SK-N-SH (cell line): ENCODE results near the gene RBM38. TPM values are rescaled to one million over a fixed set of nuclear protein-coding genes. Genes with fewer than 3 reads are reported as not detected.

Experiments
- CTCF ChIA-PET: fragments of 300-600, 350-600 bp; formaldehyde crosslinking; extraction: SDS; loops from one replicate; lab custom pipeline; 2021; lab: Yijun Ruan, JAX
- POLR2A ChIA-PET: fragments of 350-600 bp; sonication (Branson Sonifier 250); formaldehyde crosslinking; extraction: SDS; loops from one replicate; lab custom pipeline; 2020; ENCODE audit warnings: antibody characterized with exemption, inconsistent platforms; lab: Yijun Ruan, JAX
- DNase-seq: peaks from one replicate; pipeline ENCODE4 v3.0.0; 2012
- H2AFZ ChIP-seq: fragments of 200-600 bp; sonication (generic); 2 replicates; pipeline ENCODE4 v1.8.1; 2016; ENCODE audit warnings: antibody characterized with exemption, mild to moderate bottlenecking, low read depth
- H3F3A ChIP-seq: fragments of 200-600 bp; sonication (generic); replicated peaks from 2 replicates; pipeline ENCODE3; 2016; ENCODE audit warnings: antibody characterized with exemption, mild to moderate bottlenecking; ENCODE audit not compliant: insufficient read depth
- H3K27ac ChIP-seq, 2 experiments: fragments of 200-500 bp in 1 of 2; fragments of 200-600 bp in 1 of 2; sonication (Bioruptor generic) in 1 of 2; sonication (generic), shearing (Covaris generic) in 1 of 2; 2 replicates each; pipeline versions ENCODE4 v1.5.1 to v1.6.1; 2014 to 2016; ENCODE audit warnings: low read depth in 2 of 2, inconsistent platforms in 1 of 2, low read length in 1 of 2, mild to moderate bottlenecking in 1 of 2, mixed read lengths in 1 of 2
- H3K27me3 ChIP-seq: fragments of 200-600 bp; sonication (generic), shearing (Covaris generic); 2 replicates; pipeline ENCODE4 v1.6.1; 2016; ENCODE audit warnings: mixed run types; ENCODE audit not compliant: insufficient read depth
- H3K36me3 ChIP-seq, 2 experiments: fragments of 200-500 bp in 1 of 2; fragments of 200-600 bp in 1 of 2; sonication (Bioruptor generic) in 1 of 2; sonication (generic) in 1 of 2; replicated peaks in 1 of 2; 2 replicates each; pipeline versions ENCODE3 to v1.5.1; 2014 to 2016; ENCODE audit warnings: low read length in 1 of 2, mild to moderate bottlenecking in 1 of 2; ENCODE audit not compliant: insufficient read depth in 2 of 2, control insufficient read depth in 1 of 2
- H3K4me1 ChIP-seq, 2 experiments: fragments of 200-500 bp in 1 of 2; fragments of 200-600 bp in 1 of 2; sonication (Bioruptor generic) in 1 of 2; sonication (generic), shearing (Covaris generic) in 1 of 2; 2 replicates each; pipeline versions ENCODE4 v1.5.1 to v1.6.1; 2014 to 2016; ENCODE audit warnings: low read depth in 1 of 2, low read length in 1 of 2, mixed run types in 1 of 2; ENCODE audit not compliant: insufficient read depth in 2 of 2, control insufficient read depth in 1 of 2
- H3K4me2 ChIP-seq: fragments of 200-600 bp; sonication (generic), shearing (Covaris generic); 2 replicates; pipeline ENCODE4 v1.6.1; 2017; ENCODE audit warnings: mixed run types
- H3K4me3 ChIP-seq, 2 experiments: fragments of 200-500 bp in 1 of 2; fragments of 200-600 bp in 1 of 2; sonication (Bioruptor generic) in 1 of 2; sonication (generic), shearing (Covaris generic) in 1 of 2; 2 replicates each; pipeline versions ENCODE4 v1.5.1 to v1.8.1; 2014 to 2016; ENCODE audit warnings: low read depth in 2 of 2, inconsistent platforms in 1 of 2, low read length in 1 of 2, mild to moderate bottlenecking in 1 of 2, mixed read lengths in 1 of 2, moderate library complexity in 1 of 2
- H3K79me2 ChIP-seq: fragments of 200-600 bp; sonication (generic); 2 replicates; pipeline ENCODE4 v1.8.1; 2017; ENCODE audit warnings: mild to moderate bottlenecking; ENCODE audit not compliant: insufficient read depth
- H3K9ac ChIP-seq: fragments of 200-600 bp; sonication (generic); 2 replicates; pipeline ENCODE4 v1.6.1; 2017; ENCODE audit warnings: mixed run types
- H3K9me2 ChIP-seq: fragments of 200-600 bp; sonication (generic); 2 replicates; pipeline ENCODE4 v1.6.1; 2017; ENCODE audit warnings: mixed run types
- H3K9me3 ChIP-seq: fragments of 200-600 bp; sonication (generic); 2 replicates; pipeline ENCODE4 v1.6.1; 2017; ENCODE audit warnings: mixed run types, mild to moderate bottlenecking, moderate library complexity
- H4K20me1 ChIP-seq: fragments of 200-600 bp; sonication (generic); 2 replicates; pipeline ENCODE4 v1.6.1; 2017; ENCODE audit warnings: mild to moderate bottlenecking, mixed run types; ENCODE audit not compliant: insufficient read depth
- CHD2 ChIP-seq: fragments of 150-350 bp; IDR thresholded peaks from 2 replicates; pipeline ENCODE4 v1.6.1; 2018; ENCODE audit warnings: low read length; ENCODE audit not compliant: partially characterized antibody
- FOXJ3 ChIP-seq: sonication (generic); formaldehyde crosslinking; IDR thresholded peaks from 2 replicates; pipeline ENCODE4 v1.5.1; 2020; ENCODE audit warnings: mild to moderate bottlenecking, missing genetic modification reagents
- FOXM1 ChIP-seq: IDR thresholded peaks from 2 replicates; pipeline ENCODE4 v1.4.0; 2012; ENCODE audit warnings: low read depth, mild to moderate bottlenecking
- IRF3 ChIP-seq: fragments of 150-350 bp; IDR thresholded peaks from 2 replicates; pipeline ENCODE4 v1.6.1; 2016; ENCODE audit warnings: mild to moderate bottlenecking, low read depth, low read length
- JUND ChIP-seq: IDR thresholded peaks from 2 replicates; pipeline ENCODE4 v1.4.0; 2012
- MAX ChIP-seq: IDR thresholded peaks from 2 replicates; pipeline ENCODE4 v1.4.0; 2012; ENCODE audit warnings: low read depth
- MEF2A ChIP-seq: IDR thresholded peaks from 2 replicates; pipeline ENCODE4 v1.4.0; 2012; ENCODE audit warnings: low read depth, borderline replicate concordance
- MXI1 ChIP-seq: IDR thresholded peaks from 2 replicates; pipeline ENCODE4 v1.6.1; 2012; ENCODE audit warnings: mild to moderate bottlenecking, low read depth, low read length, improper control_type of control experiment
- NFIC ChIP-seq: IDR thresholded peaks from 2 replicates; pipeline ENCODE4 v1.4.0; 2012; ENCODE audit warnings: borderline replicate concordance
- NRF1 ChIP-seq: IDR thresholded peaks from 2 replicates; pipeline ENCODE4 v1.6.1; 2012; ENCODE audit warnings: low read depth, mild to moderate bottlenecking, low read length
- PBX3 ChIP-seq: IDR thresholded peaks from 2 replicates; pipeline ENCODE4; 2012
- POLR2AphosphoS5 ChIP-seq: IDR thresholded peaks from 2 replicates; pipeline ENCODE4 v1.6.1; 2012; ENCODE audit warnings: low read depth, low read length
- RCOR1 ChIP-seq: fragments of 150-350 bp; IDR thresholded peaks from 2 replicates; pipeline ENCODE4 v1.6.1; 2017; ENCODE audit warnings: antibody characterized with exemption, low read length
- REST ChIP-seq: IDR thresholded peaks from 2 replicates; pipeline ENCODE4 v1.6.1; 2012; ENCODE audit warnings: mild to moderate bottlenecking, low read depth, low read length, moderate library complexity
- TCF12 ChIP-seq: IDR thresholded peaks from 2 replicates; pipeline ENCODE4 v1.4.0; 2012
- USF1 ChIP-seq: IDR thresholded peaks from 2 replicates; pipeline ENCODE4 v1.4.0; 2012; ENCODE audit warnings: low read depth, borderline replicate concordance
- USF2 ChIP-seq: fragments of 150-350 bp; IDR thresholded peaks from 2 replicates; pipeline ENCODE4 v1.6.1; 2017; ENCODE audit warnings: antibody characterized with exemption, low read length, low read depth, borderline replicate concordance
- YY1 ChIP-seq: IDR thresholded peaks from 2 replicates; pipeline ENCODE4 v1.4.0; 2012; ENCODE audit warnings: low read depth, mild to moderate bottlenecking
- ZBTB33 ChIP-seq: IDR thresholded peaks from 2 replicates; pipeline ENCODE4 v1.4.0; 2012; ENCODE audit warnings: low read depth, borderline replicate concordance
- WGBS: methylation state at CpG from one replicate; pipeline ENCODE4 v1.1.6; 2017; ENCODE audit warnings: low lambda C conversion rate; 5-methylcytosine and 5-hydroxymethylcytosine counted together
- polyA plus RNA-seq, 3 experiments: library from polyadenylated mRNA; depleted of rRNA; stranded (reverse); fragments of >200 nt; gene quantifications; 2 replicates each; pipeline ENCODE4 v1.2.3, GENCODE V29; 2012

RBM38 gene
- polyA plus RNA-seq, 1 of the 3 experiments (the other 2 are of a cell fraction) = 11.5 TPM

GRCh38 chr20:57403216-57403615, 12.0 kb downstream of the RBM38 start:
- DNase-seq = no peak
- H3K27ac ChIP-seq = no peak overlapping the region
- no peaks in the 10 kb centered on the region for H4K20me1 ChIP-seq
- CTCF ChIA-PET = no interaction called here
- peaks cover 0 to 41% of the 10 kb centered on the region in 2 experiments for H3K36me3 ChIP-seq
- no peak overlapping the region for H3K4me2 ChIP-seq
- no peak overlapping the region for H3K9ac ChIP-seq
- no peaks in the 10 kb centered on the region for H3K9me2 ChIP-seq
- no peak overlapping the region for H3K4me3 ChIP-seq
- no peaks in the 10 kb centered on the region for H3K27me3 ChIP-seq
- peaks cover 0 to 11% of the 10 kb centered on the region in 2 experiments; a peak in 1 of 4 replicates for H3K4me1 ChIP-seq
- POLR2A ChIA-PET = no interaction called here
- H3F3A ChIP-seq = no peaks in the 10 kb centered on the region
- no peaks in the 10 kb centered on the region for H3K9me3 ChIP-seq
- TF ChIP-seq FOXM1 (no peak), NFIC (no peak), USF2 (no peak), IRF3 (no peak), NRF1 (no peak), POLR2AphosphoS5 (no peak), MEF2A (no peak), ZBTB33 (no peak), CHD2 (no peak), PBX3 (no peak), USF1 (no peak)
- TF ChIP-seq, all 33 proteins: peak for 0
- over 99% methylated on average over 8 of the region's 10 CpGs for WGBS
- no peak overlapping the region for H2AFZ ChIP-seq
- H3K79me2 ChIP-seq = no peaks in the 10 kb centered on the region

- ChIA-PET CTCF (interaction anchor here (0.8 to 1.2 kb wide), 2 partner anchors 22 to 95 kb away, joined by 3 read pairs; no protein-coding TSS in a partner anchor), POLR2A (no interaction called here)
- Histone ChIP-seq H2AFZ (no peak overlapping the region), H3K27me3 (no peaks in the 10 kb centered on the region), H3K4me3 (no peak overlapping the region), H3K9me2 (no peaks in the 10 kb centered on the region), H3K4me2 (no peak overlapping the region), H3K79me2 (no peaks in the 10 kb centered on the region), H3K9me3 (no peaks in the 10 kb centered on the region), H3K36me3 (peaks cover 0 to 40% of the 10 kb centered on the region in 2 experiments), H3F3A (no peaks in the 10 kb centered on the region), H4K20me1 (no peaks in the 10 kb centered on the region), H3K4me1 (peaks cover 0 to 10% of the 10 kb centered on the region in 2 experiments; a peak in 1 of 4 replicates), H3K27ac (no peak overlapping the region), H3K9ac (no peak overlapping the region)
- WGBS = 91% methylated on average over 4 of the region's 11 CpGs
- DNase-seq = no peak
- TF ChIP-seq RCOR1 = no peak
- no peak for TF ChIP-seq YY1
- TF ChIP-seq MXI1 = no peak
- no peak for TF ChIP-seq MEF2A
- no peak for TF ChIP-seq FOXJ3
- TF ChIP-seq CHD2 = no peak
- no peak for TF ChIP-seq JUND
- no peak for TF ChIP-seq POLR2AphosphoS5
- no peak for TF ChIP-seq MAX
- no peak for TF ChIP-seq TCF12
- TF ChIP-seq REST = no peak
Observed at GRCh38 chr20:57404006-57404405, 12.8 kb downstream of the RBM38 start.
